Peyer's patch (tissue), 4 donors: ENCODE data around the gene NAV2. TPM values are rescaled to one million over a fixed set of nuclear protein-coding genes. Genes with fewer than 3 reads are reported as not detected.

ENCODE experiments used
- DNase-seq, 3 donors: peaks; one replicate each; pipeline ENCODE4 v3.0.0-alpha.2; 2017 to 2019
- H3K27ac ChIP-seq, 4 donors: fragments of 200-600 bp; sonication (generic); one replicate each; pipeline ENCODE4 v1.5.1; 2016 to 2019
- H3K27me3 ChIP-seq, 2 donors: fragments of 200-600 bp; sonication (generic); one replicate each; pipeline ENCODE4 v1.5.1; 2019
- H3K36me3 ChIP-seq, 3 donors: fragments of 200-600 bp; sonication (generic); one replicate each; pipeline ENCODE4 v1.5.1; 2016 to 2019
- H3K4me1 ChIP-seq, 4 donors: fragments of 200-600 bp; sonication (generic); one replicate each; pipeline ENCODE4 v1.5.1; 2016 to 2019
- H3K4me3 ChIP-seq, 4 donors: fragments of 200-600 bp; sonication (generic); 1 replicate in 3 of 4; 2 replicates in 1 of 4; pipeline ENCODE4 v1.5.1; 2016 to 2019; ENCODE audit warnings: mild to moderate bottlenecking in 1 of 4
- H3K9me3 ChIP-seq, 4 donors: fragments of 200-600 bp; sonication (generic); one replicate each; pipeline ENCODE4 v1.5.1; 2016 to 2019; ENCODE audit warnings: mild to moderate bottlenecking in 1 of 4
- POLR2A ChIP-seq, 2 donors: fragments of 450-650 bp; IDR thresholded peaks; one replicate each; pipeline ENCODE4 v1.5.1; 2017; ENCODE audit warnings: antibody characterized with exemption in 2 of 2, mild to moderate bottlenecking in 2 of 2, moderate library complexity in 2 of 2
- total RNA-seq, 4 donors: library from RNA; depleted of rRNA; stranded (reverse); fragments of >200 nt; gene quantifications; one replicate each; pipeline ENCODE4 v1.1.0, GENCODE V29; 2016
- TF ChIP-seq, protein P1 (sequence below), 6 experiments: fragments of 450-650 bp in 4 of 6; fragments of 200-600 bp in 2 of 6; sonication (generic) in 1 of 6; IDR thresholded peaks; one replicate each; pipeline ENCODE4 v1.5.1; 2017 to 2019; ENCODE audit warnings: antibody characterized with exemption in 6 of 6, mild to moderate bottlenecking in 3 of 6, moderate library complexity in 1 of 6

The NAV2 gene
- total RNA-seq, 4 donors from 2014 or later: 6.0 to 48.7 (median 20.1) TPM

DNA sequence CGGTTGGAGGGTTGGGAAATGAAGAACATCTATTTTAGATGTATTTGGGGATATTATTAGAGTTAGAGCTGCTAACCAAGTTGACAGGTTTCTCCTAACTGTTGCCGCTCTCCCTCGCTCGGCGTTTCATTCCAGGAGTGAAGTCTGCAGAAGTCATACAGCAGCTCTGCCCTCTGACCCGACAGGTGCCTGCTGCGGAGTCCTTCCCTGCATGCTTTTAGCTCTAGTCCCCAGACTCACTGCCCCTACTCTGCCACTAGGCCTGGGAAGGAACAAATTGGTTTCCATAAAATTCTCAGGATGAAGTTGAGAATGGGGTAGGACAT, 322.7 kb downstream of the NAV2 start:
- TF ChIP-seq POLR2A (IDR thresholded peaks at IDR 0.05): no peak
- TF ChIP-seq, protein P1, sequence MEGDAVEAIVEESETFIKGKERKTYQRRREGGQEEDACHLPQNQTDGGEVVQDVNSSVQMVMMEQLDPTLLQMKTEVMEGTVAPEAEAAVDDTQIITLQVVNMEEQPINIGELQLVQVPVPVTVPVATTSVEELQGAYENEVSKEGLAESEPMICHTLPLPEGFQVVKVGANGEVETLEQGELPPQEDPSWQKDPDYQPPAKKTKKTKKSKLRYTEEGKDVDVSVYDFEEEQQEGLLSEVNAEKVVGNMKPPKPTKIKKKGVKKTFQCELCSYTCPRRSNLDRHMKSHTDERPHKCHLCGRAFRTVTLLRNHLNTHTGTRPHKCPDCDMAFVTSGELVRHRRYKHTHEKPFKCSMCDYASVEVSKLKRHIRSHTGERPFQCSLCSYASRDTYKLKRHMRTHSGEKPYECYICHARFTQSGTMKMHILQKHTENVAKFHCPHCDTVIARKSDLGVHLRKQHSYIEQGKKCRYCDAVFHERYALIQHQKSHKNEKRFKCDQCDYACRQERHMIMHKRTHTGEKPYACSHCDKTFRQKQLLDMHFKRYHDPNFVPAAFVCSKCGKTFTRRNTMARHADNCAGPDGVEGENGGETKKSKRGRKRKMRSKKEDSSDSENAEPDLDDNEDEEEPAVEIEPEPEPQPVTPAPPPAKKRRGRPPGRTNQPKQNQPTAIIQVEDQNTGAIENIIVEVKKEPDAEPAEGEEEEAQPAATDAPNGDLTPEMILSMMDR (IDR thresholded peaks at IDR 0.05): no peak
- no peaks in the 10 kb centered on the region for H3K4me1 ChIP-seq
- peaks cover 0 to 5% (median 0%) of the 10 kb centered on the region in 3 donors for H3K36me3 ChIP-seq
- no peaks in the 10 kb centered on the region for H3K27me3 ChIP-seq
- no peak for DNase-seq
- no peak overlapping the region for H3K4me3 ChIP-seq
- H3K27ac ChIP-seq: no peak overlapping the region
- no peaks in the 10 kb centered on the region for H3K9me3 ChIP-seq

DNA sequence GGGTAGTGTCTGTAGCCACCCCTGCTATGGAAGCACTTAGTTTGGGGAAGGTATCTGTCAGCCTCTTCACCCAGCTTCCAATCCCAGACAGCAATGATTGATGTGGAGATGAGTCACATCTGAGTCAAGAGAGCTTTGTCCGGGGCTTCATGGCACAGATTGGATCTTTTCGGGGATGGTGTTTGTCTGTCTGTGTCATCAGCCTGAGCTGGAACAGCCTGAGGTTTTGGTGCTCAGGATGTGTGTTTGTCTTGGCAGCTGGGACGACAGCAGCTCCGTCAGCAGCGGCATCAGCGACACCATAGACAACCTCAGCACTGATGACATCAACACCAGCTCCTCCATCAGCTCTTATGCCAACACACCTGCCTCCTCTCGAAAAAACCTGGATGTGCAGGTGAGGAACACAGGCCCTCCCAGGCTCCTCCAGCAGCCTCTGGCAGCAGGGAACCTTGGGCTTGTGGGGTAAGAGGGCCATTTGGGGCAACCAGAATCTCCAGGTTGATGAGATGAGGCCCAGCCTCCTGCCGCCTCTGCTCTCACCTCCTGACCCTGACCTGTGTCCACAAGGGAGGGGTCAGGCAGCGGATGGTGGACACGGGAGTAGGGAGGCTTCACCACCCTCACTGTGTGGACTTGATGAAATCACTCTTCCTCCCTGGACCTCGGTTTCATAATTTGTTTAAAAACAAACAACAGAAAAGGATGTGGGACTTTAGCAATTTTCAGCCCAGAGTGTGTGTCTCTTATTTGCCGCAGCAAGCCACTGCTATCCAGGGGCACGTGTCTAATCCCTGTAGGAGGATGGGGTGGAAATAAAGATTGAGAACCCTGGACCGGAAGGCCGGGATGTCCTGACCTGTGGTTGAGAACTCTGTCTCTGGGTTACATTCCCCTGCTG, 323.3 kb downstream of the NAV2 start:
- Histone ChIP-seq H3K4me3 (no peak overlapping the region), H3K36me3 (peaks cover 0 to 5% (median 0%) of the 10 kb centered on the region in 3 donors), H3K27me3 (no peaks in the 10 kb centered on the region), H3K9me3 (no peaks in the 10 kb centered on the region), H3K27ac (no peak overlapping the region), H3K4me1 (no peaks in the 10 kb centered on the region)
- no peak for TF ChIP-seq POLR2A (IDR thresholded peaks at IDR 0.05)
- DNase-seq: no peak

DNA sequence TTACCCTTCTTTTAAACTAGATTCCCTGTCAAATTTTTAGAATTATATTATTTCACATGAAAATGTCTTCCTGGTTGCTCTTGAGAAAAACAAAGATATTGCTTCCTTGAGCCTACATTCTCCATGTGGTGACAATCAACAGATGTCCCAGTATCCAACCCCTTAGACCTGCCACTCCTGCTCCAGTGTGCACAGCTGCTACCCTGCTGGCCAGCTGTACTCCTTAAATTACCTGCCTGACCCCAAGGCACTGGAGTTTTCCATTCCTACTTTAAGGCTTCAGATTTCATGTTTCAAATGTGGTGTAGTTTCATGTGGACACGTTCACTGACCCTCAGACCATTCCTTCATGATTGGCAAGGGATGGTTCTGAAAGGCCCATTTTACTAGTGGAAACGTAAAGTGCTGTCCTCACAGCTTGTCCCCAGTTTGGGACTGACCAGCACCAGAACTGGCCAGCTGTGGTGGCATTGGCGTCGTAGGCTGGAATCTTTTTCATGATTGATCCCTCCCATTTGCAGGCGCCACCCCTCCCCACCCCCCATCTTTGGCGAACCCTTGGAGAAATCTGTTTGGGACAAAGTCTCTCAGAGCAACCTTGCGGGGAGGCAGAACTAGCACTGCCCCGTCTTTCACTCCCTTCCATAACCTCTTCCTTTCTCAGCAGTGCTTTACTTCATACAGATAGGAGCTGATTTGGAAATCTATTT, 324.1 kb downstream of the NAV2 start:
- peaks cover 0 to 5% (median 0%) of the 10 kb centered on the region in 3 donors for H3K36me3 ChIP-seq
- no peaks in the 10 kb centered on the region for H3K9me3 ChIP-seq
- no peaks in the 10 kb centered on the region for H3K27me3 ChIP-seq
- no peak for DNase-seq
- H3K27ac ChIP-seq: no peak overlapping the region
- no peak for TF ChIP-seq POLR2A (IDR thresholded peaks at IDR 0.05)
- TF ChIP-seq, protein P1 (IDR thresholded peaks at IDR 0.05): no peak
- no peak overlapping the region for H3K4me3 ChIP-seq
- no peaks in the 10 kb centered on the region for H3K4me1 ChIP-seq

DNA sequence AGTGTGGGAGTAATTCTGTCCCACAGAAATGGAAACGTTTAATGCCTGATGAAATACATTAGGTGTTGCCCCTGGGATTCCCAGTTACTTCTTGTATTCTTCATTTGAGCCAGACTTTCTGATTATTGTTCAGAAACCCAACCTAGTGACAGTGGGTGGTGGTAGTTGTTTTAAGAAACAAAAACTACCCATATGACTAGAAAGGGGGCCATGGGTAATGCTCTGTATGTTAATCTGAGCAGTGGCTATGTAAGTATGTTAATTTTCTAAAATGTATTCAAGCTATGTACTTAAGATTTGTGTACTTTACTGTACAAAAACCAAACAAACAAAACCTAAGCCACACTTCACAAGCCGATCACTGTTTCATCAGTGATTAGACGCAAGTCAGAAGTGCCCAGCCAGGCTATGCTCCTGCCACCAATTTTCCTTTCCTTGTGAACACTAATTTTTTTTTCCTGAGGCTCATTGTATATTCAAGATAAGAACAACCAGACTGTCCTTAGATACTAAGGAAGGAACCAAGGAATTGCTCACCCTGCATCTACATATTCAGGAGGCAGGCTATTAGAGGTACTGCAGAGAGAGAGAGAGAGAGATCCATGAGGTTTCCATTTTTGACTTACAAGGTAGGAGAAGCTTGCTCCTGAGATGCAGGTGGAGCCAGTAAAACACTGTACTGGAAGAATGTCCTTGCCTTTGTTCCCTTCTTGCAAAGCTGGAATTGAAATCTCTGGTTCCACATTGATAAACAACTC, 324.9 kb downstream of the NAV2 start:
- Histone ChIP-seq H3K9me3 (no peaks in the 10 kb centered on the region), H3K4me3 (no peak overlapping the region), H3K27ac (no peak overlapping the region), H3K4me1 (no peaks in the 10 kb centered on the region), H3K27me3 (no peaks in the 10 kb centered on the region), H3K36me3 (peaks cover 0 to 5% (median 0%) of the 10 kb centered on the region in 3 donors)
- DNase-seq: no peak
- TF ChIP-seq, protein P1 (IDR thresholded peaks at IDR 0.05): no peak

DNA sequence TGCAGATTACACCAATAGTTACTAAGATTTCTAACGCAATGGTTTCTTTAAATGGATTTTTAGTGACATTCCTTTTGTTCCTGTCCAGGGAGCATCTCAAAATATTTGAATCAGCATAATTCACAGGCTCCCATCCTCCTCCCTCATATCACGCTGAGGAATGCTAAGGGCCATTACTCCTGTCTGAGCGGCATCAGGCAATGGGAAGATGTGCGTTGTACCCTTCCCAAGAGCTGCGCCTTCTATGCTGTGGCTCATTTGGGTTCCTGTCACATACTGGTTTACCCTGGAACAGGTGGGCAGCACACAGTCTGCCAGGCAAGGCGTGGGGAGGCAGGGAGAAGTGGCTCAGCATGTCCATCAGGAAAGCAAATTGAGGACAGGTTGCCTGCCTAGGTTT, 325.8 kb downstream of the NAV2 start:
- Histone ChIP-seq H3K9me3 (no peaks in the 10 kb centered on the region), H3K4me3 (no peak overlapping the region), H3K27ac (no peak overlapping the region), H3K4me1 (no peaks in the 10 kb centered on the region), H3K36me3 (peaks cover 0 to 5% (median 0%) of the 10 kb centered on the region in 3 donors), H3K27me3 (no peaks in the 10 kb centered on the region)
- TF ChIP-seq POLR2A (IDR thresholded peaks at IDR 0.05): no peak
- TF ChIP-seq, protein P1 (IDR thresholded peaks at IDR 0.05): no peak
- no peak for DNase-seq
